ENCODE data around the gene ABCA3.

The ABCA3 gene

GRCh38 chr16:2357331-2357730, 16.8 kb upstream of the ABCA3 start:
- no peak for DNase-seq (ENCODE audit: low read depth, low spot score)

- no peak for DNase-seq (ENCODE audit: low read depth, low spot score)
These were observed 10.0 kb upstream of the ABCA3 start for GRCh38 chr16:2350500-2350899.

- DNase-seq (ENCODE audit: low read depth, low spot score) = no peak
These were observed 2.7 kb upstream of the ABCA3 start for GRCh38 chr16:2343211-2343610.

GRCh38 chr16:2341456-2342447, 1.2 kb upstream of the ABCA3 start:
- DNase-seq (ENCODE audit: low read depth, low spot score) = no peak

- no peak for DNase-seq (ENCODE audit: low read depth, low spot score)
These were observed 725 bp downstream of the ABCA3 start for GRCh38 chr16:2339521-2340484.

- DNase-seq (ENCODE audit: low read depth, low spot score) = no peak
These were observed 2.9 kb downstream of the ABCA3 start for GRCh38 chr16:2337431-2338296.

GRCh38 chr16:2335286-2335895, 5.1 kb downstream of the ABCA3 start:
- DNase-seq (ENCODE audit: low read depth, low spot score) = no peak

- no peak for DNase-seq (ENCODE audit: low read depth, low spot score)
These were observed 6.7 kb downstream of the ABCA3 start for GRCh38 chr16:2333772-2334379.

- no peak for DNase-seq (ENCODE audit: low read depth, low spot score)
These were observed 7.3 kb downstream of the ABCA3 start for GRCh38 chr16:2333231-2333630.

- no peak for DNase-seq (ENCODE audit: low read depth, low spot score)
These were observed 8.6 kb downstream of the ABCA3 start for GRCh38 chr16:2331931-2332267.

- DNase-seq (ENCODE audit: low read depth, low spot score) = no peak
These were observed 9.2 kb downstream of the ABCA3 start for GRCh38 chr16:2331199-2331930.

- DNase-seq (ENCODE audit: low read depth, low spot score) = no peak
These were observed 11.0 kb downstream of the ABCA3 start for GRCh38 chr16:2329532-2329931.

- no peak for DNase-seq (ENCODE audit: low read depth, low spot score)
These were observed 12.1 kb downstream of the ABCA3 start for GRCh38 chr16:2328428-2328827.

- no peak for DNase-seq (ENCODE audit: low read depth, low spot score)
These were observed 14.3 kb downstream of the ABCA3 start for GRCh38 chr16:2326191-2326590.

GRCh38 chr16:2325791-2326190, 14.7 kb downstream of the ABCA3 start:
- DNase-seq (ENCODE audit: low read depth, low spot score) = no peak

- DNase-seq (ENCODE audit: low read depth, low spot score) = no peak
These were observed 15.3 kb downstream of the ABCA3 start for GRCh38 chr16:2325181-2325580.

GRCh38 chr16:2324296-2324859, 16.1 kb downstream of the ABCA3 start:
- DNase-seq (ENCODE audit: low read depth, low spot score) = no peak

GRCh38 chr16:2323701-2324100, 16.8 kb downstream of the ABCA3 start:
- DNase-seq (ENCODE audit: low read depth, low spot score) = no peak

GRCh38 chr16:2319606-2320005, 20.9 kb downstream of the ABCA3 start:
- DNase-seq (ENCODE audit: low read depth, low spot score) = no peak

Measured in smooth muscle cell of the brain vasculature (primary cell).